NCI-H345 treated with DMSO at 0.1 percent for 48 hours (cell line): Measurements from ENCODE around the gene ANKRD36C.
"Not testable (repeated sequence)": the region's sequence is repeated elsewhere in the genome, so short reads cannot be mapped to it uniquely, and the experiment has no call there.

Experiments used
- DNase-seq: peaks from one replicate; lab custom pipeline; 2025; ENCODE audit not compliant: unreplicated experiment; lab: John Stamatoyannopoulos, UW

The ANKRD36C gene

DNA sequence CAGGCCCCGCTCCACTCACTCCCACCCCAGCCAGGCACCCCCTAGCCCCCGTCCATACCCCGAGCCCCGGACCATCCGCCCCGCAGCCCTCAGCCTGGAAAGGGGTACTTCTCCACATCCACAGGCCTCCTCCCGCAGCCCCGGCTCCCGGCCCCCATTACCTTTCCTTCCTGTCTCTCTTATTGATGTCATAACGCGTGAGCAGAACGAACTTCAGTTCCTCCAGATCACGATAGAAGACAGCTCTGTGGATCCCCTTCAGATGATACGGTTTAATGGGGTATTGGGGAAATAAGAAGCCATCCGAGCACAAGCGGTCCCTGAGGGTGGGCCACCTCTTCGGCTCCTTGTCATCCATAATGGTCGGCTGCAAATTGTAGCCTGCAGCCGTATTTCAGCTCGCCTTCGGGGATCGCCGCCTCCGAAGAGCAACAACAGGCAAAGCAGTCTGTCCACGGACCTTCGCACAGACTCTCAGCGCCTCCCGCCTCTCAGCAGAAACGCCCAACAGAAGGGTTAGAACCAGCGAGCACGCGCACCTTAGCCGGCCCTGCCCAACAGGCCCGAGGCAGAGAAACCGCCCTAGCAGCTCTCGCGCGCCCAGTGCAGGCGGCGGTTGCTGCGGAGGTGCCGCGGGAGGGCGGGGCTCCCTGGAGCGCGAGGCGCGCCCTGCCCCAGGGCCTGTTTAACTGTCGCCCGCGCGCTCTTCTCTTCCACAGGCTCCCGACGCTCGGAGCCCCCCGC, at the start of gene ANKRD36C:
Gene ANKRD36C (minus strand): TSS at position 474 of the 744 bp plus-strand sequence. CDS start 116 bp downstream, at position 358.
- not testable (repeated sequence) for DNase-seq

GRCh38 chr2:96035554-96035953, 43.9 kb upstream of the ANKRD36C start:
- not testable (repeated sequence) for DNase-seq

- not testable (repeated sequence) for DNase-seq
Observed at GRCh38 chr2:96034792-96035191, 43.2 kb upstream of the ANKRD36C start, which contains the start of gene GPAT2. GPAT2 (minus strand) TSS chr2:96034916; CDS start chr2:96032359, 2,557 bp downstream.

DNA sequence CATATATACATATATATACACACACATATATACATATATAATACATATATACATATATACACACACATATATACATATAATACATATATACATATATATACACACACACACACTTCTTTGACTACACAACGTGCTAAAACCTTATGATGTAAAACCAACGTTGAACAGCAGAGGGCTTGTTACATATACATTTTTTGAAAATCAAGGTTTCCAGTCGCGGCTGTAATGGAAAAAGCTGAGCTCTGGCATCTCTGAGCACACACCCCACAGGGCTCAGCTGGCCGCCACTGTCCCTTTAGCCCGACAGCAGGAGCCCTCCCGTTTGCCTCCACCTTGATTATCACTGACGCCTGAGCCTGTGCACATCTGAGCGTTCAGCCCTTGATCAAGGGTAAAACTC, 42.4 kb upstream of the ANKRD36C start:
- not testable (repeated sequence) for DNase-seq

- DNase-seq, result not testable (repeated sequence)
Observed at GRCh38 chr2:96027725-96028325, 36.2 kb upstream of the ANKRD36C start.

DNA sequence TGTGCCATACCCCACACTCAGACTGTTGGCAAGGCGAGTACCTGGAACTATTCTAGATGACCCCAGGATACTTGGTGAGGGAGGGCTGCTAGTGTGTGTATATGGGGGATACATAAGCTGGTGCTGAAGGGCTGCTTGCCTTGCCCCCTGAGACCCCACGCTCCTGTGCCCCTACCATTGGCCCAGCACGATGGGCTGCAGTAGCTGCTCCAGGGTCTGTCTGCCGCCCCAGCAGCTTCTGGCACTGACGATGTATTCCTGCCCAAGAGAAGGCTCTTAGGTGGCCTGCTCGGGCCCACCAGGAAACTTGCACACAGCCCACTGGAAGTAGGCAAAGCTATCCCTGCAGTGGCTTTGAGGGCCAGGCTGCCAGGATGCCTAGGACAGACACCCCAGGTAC, 34.1 kb upstream of the ANKRD36C start:
- DNase-seq, result not testable (repeated sequence)

GRCh38 chr2:96025194-96025492, 33.5 kb upstream of the ANKRD36C start:
- no peak for DNase-seq

DNA sequence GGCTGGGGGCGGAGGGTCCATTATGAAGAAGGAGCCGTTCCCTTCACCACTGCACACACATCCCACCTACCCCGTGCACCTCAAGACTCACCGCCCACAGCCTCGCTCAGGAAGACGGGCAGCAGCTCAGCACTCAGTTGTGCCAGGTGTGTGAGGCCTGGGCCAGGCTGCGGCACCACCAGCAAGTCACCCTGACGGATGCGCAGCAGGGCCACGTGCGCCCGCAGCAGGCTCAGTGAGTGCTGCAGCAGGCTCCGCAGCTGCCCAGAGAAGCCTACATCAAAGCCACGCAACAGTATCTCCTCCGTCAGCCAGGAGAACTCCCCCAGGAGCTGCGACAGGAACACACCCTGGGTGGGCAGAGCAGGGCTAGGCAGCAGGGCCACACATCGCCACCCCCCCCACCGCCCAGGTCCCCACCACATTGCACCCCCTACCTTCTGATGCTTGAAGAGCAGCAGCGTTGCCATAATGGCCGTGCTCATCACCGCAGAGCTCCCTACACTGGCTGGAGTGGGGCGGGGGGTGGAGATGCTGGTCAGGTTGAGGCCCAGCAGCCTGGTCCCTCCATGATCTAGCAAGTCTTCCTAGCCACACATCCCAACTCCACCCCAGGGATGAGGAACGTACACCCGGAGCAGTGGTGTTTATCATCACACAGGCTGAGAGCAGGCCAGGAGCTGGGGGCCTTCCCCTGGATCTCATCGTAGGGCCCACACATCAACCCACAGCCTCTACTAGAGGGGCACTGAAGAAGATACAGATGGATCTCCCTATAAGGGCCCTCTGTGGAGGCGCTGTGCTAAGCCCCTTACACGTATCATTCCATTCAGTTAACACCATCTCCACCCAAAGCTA, 32.9 kb upstream of the ANKRD36C start:
- DNase-seq, result no peak

DNA sequence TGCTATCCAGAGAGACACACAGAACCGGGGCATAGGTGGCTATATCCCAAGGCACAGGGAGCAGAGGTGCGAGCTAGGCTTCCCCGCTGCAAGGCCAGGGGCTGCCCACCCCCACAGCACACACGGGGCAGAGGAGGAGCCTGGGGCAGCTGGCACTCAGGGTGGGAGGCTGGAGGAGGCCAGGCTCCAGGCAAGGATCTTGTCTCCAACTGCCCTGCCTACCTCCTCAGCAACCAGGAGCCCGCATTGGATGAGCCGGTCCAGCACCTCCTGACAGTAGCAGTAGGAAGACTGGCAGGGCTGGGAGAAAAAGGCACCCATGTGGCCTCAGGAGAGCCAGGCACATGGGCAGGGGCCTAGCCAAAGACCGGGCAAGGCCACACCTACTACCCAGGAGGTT, 32.1 kb upstream of the ANKRD36C start:
- DNase-seq, result not testable (repeated sequence)

GRCh38 chr2:96022701-96023447, 31.2 kb upstream of the ANKRD36C start:
- not testable (repeated sequence) for DNase-seq

- DNase-seq, result not testable (repeated sequence)
Observed at GRCh38 chr2:96022126-96022525, 30.5 kb upstream of the ANKRD36C start.

DNA sequence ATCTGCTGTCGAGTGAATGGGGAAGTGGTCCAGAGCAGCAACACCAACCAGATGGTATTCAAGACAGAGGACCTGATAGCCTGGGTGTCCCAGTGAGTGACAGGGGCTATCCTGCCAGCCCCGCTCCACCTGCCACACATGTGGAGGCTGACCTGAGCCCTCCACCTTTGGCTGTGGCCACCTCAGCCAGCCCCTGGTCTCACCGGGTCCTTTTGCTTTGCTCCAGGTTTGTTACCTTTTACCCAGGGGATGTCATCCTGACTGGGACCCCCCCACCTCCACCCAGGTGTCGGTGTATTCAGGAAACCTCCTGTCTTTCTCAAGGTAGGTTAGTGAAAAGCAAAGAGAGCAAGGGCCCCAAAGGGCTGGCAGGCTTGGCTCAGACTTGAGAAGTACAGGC, 29.5 kb upstream of the ANKRD36C start:
- not testable (repeated sequence) for DNase-seq

DNA sequence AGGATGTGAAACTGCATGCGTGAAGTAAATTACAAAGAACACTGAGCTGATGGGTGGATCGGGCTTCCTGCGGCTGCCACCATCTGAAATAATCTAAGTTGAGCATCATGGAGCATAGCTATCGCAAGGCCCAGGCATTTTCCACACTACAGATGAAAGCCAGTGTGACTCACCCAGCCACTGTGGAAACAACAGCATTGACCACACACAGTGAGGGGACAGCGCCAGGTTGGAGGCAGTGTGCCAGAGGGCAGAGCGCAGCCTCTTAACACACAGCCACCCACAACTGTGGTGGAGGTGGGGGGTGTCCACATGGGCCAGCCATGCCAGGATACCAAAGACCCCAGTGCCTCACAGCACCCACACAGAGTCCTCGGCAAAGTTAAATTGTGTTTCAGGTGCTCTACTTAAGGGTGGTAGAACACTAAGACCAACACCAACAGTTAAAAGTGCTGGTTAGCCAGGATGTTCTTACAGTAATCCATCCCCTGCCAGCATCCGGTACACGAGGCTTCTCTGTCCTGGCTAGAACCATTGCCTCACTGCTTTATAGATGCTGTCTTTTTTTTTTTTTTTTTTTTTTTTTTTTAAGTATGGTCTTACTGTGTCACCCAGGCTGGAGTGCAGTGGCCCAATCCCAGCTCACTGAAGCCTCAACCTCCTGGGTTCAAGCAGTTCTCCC, 28.4 kb upstream of the ANKRD36C start:
- DNase-seq, result not testable (repeated sequence)

DNA sequence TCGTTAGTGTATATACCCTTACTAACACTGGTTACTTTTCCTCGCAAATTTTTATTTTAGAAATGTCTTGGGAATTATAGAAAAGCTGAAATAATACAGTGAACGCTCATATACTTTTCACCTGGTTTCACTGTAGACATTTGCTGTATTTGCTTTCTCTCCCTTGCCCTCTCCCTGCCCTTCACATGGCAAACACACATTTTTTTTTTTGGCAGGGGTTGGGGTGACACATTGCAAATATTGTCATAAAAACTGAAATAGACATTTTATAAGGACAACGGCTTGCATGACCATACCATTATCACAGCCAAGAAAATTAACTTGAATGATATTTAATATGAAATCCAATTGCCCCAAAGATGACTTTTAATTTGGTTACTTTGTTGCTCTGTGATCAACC, 24.7 kb upstream of the ANKRD36C start:
- not testable (repeated sequence) for DNase-seq

DNA sequence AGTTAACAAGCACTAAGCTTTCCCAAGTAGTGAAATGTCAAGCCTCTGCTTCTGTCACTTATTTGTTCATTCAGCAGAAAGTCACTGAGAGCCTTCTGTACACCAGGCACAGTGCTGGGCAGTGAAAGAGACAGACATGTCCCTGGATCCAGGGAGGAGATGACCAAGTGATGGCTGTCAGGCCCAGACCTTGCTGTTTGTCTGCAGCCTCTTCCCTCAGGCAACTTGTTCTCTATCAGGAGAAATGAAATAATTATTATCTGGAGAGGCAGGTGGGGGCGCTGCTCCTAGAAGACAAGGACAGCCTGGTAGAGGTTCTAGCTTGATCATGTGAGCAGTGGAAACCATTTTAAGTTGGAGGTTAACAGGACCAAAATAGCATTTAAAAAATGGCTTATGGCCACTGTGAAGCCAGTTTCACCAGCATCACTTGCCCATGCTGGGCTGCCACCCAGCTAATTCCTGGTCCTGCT, 21.2 kb upstream of the ANKRD36C start:
- not testable (repeated sequence) for DNase-seq

GRCh38 chr2:96012086-96012791, 20.6 kb upstream of the ANKRD36C start:
- DNase-seq, result not testable (repeated sequence)

GRCh38 chr2:96011129-96011455, 19.5 kb upstream of the ANKRD36C start:
- DNase-seq, result not testable (repeated sequence)

GRCh38 chr2:96010320-96011128, 18.9 kb upstream of the ANKRD36C start:
- not testable (repeated sequence) for DNase-seq

DNA sequence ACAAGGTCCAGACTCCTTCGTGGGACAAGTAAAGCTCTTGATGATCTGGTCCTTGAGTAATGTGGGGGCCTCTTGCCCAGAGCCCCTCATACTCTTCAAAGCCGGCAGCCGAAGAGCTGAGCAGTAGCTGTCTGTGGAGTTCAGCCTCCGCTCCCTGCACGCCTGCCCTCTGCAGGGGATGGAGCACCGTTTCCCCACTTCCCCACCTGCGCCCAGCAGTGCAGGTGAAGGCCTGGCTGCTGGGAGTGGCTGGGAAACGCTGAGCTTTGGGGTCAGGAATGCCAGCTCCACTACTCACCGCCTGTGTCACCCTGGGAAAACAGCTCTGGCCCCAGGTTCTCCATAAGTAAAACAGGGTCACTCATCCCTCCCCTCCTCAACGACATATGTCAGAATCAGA, 18.2 kb upstream of the ANKRD36C start:
- DNase-seq, result not testable (repeated sequence)
